Measurements from ENCODE around the gene BAHCC1. TPM values are rescaled to one million over a fixed set of nuclear protein-coding genes. Genes with fewer than 3 reads are reported as not detected.

The BAHCC1 gene
- total and polyA plus RNA-seq, 2 of the 4 experiments (the other 2 are of a cell fraction), result 0.36 to 7.8 TPM

DNA sequence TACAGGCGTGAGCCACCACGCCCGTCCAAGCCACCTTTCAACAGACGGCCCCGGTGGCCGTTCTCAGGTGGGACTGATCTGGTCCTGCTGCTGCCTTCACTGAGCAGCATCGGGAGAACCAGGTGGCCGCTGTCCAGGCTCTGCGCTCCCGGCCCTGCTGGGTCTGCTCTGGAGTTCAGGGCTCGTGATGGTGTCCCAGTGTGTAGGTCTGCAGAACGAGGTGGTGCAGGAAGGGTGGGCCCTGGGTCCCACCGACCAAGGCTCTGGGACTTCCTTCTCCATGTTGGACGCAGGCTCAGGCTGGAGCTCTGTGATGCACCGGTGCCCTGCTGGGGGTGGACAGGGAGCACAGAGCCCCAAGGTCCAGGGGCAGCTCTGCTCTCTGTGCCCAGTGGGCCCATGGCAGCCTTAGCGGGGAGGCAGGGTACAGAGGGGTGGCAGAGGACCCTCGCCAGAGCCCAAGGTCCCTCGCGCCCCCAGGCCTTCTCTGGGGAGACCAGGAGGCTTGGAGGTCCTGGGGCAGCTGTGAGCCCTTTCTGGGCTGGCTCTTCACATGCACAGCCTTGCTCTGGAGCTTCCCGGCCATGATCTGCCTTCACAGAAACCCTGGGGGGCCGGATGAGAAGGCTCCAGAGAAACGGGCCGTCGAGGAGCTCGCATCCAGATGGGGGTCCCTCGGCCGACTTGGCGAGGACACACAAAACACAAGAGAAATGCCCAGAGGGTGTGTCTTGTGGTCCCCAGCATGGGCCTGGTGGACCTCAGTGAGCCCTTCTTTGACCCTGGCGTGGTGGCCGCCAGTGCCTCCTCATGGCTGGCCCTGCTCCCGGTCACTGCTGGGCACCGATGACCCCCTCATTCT, 26.9 kb upstream of the BAHCC1 start:
- H3K4me1 ChIP-seq (ENCODE audit: control insufficient read depth, insufficient read depth, low read length), result peaks cover 17% of the 10 kb centered on the region
- no peaks in the 10 kb centered on the region for H3K36me3 ChIP-seq (ENCODE audit: control insufficient read depth, insufficient read depth, low read length)
- ChIA-PET POLR2A (ENCODE audit: unreplicated experiment) (no interaction called here), CTCF (interaction anchor here (0.6 kb wide), 2 partner anchors 115 to 117 kb away, joined by 4 read pairs; no protein-coding TSS in a partner anchor)
- no peak overlapping the region for H3K23ac ChIP-seq (ENCODE audit: low read depth, low read length)
- no peak overlapping the region for H3K4ac ChIP-seq (ENCODE audit: low read depth, low read length)
- no peak overlapping the region; the same call in 1 of the 2 replicates for H2AK5ac ChIP-seq (ENCODE audit: low read depth, low read length)
- intact Hi-C loops (cut with micrococcal nuclease), result no loop called here
- no peak overlapping the region for H3K14ac ChIP-seq (replicated peaks; ENCODE audit: low read depth, low read length)
- H2BK5ac ChIP-seq (ENCODE audit: low read depth, low read length, poor library complexity, severe bottlenecking), result no peak overlapping the region
- no peaks in the 10 kb centered on the region for H4K20me1 ChIP-seq (ENCODE audit: insufficient read depth, low read length)
- no peak overlapping the region for H4K8ac ChIP-seq (ENCODE audit: low read depth in 2 of 2, low read length in 2 of 2)
- BruUV-seq (replicated peaks), result no TSS peak
- H3K4me3 ChIP-seq (ENCODE audit: insufficient read depth, low read depth, low read length), result no peak overlapping the region
- no peak overlapping the region for H2AK9ac ChIP-seq (replicated peaks; ENCODE audit: low read depth, low read length, poor library complexity)
- H2BK20ac ChIP-seq (ENCODE audit: low read depth, low read length), result no peak overlapping the region
- dilution Hi-C loops (cut with HindIII; ENCODE audit: low sequenced_read_pairs, unreplicated experiment), result no loop called here
- ATAC-seq (ENCODE audit: low read depth), result no peak
- H4K5ac ChIP-seq (ENCODE audit: low read depth, low read length), result no peak overlapping the region
- no peak overlapping the region for H3K56ac ChIP-seq (ENCODE audit: extremely low read depth, insufficient read depth, low read length)
- H4K91ac ChIP-seq (ENCODE audit: insufficient read depth, low read depth, low read length), result no peak overlapping the region
- in situ Hi-C loops (cut with MboI; ENCODE audit: low sequenced_read_pairs), result no loop called here
- H3K27ac ChIP-seq (ENCODE audit: insufficient read depth, low read length), result no peak overlapping the region
- no peak overlapping the region for H3K4me2 ChIP-seq (ENCODE audit: low read depth, low read length)
- H3K79me1 ChIP-seq (ENCODE audit: low read depth in 1 of 2, low read length in 2 of 2), result no peaks in the 10 kb centered on the region
- no peak overlapping the region for H3K18ac ChIP-seq (ENCODE audit: low read depth, low read length)
- H2BK15ac ChIP-seq (ENCODE audit: low read depth, low read length), result no peak overlapping the region
- no peak overlapping the region for H3K9ac ChIP-seq (ENCODE audit: low read depth, low read length)
- H3K27me3 ChIP-seq (ENCODE audit: control insufficient read depth, insufficient read depth, low read length), result peaks cover 9% of the 10 kb centered on the region; the same call in 1 of the 2 replicates
- H2AFZ ChIP-seq (replicated peaks; ENCODE audit: low read length, poor library complexity), result no peak overlapping the region
- H3K9me1 ChIP-seq (ENCODE audit: insufficient read depth, low read length), result no peaks in the 10 kb centered on the region
- no peak for DNase-seq
- WGBS, 2 experiments (ENCODE audit: extremely low coverage in 2 of 2, insufficient read length in 1 of 2), result 89% methylated on average over 19 of the region's 32 CpGs; no CpG with 5 or more reads in 1 of the 2 experiments
- H3K9me3 ChIP-seq (ENCODE audit: control insufficient read depth, insufficient read depth, low read length), result no peaks in the 10 kb centered on the region
- H2BK120ac ChIP-seq (ENCODE audit: low read depth, low read length), result no peak overlapping the region
- TF ChIP-seq, protein P1, sequence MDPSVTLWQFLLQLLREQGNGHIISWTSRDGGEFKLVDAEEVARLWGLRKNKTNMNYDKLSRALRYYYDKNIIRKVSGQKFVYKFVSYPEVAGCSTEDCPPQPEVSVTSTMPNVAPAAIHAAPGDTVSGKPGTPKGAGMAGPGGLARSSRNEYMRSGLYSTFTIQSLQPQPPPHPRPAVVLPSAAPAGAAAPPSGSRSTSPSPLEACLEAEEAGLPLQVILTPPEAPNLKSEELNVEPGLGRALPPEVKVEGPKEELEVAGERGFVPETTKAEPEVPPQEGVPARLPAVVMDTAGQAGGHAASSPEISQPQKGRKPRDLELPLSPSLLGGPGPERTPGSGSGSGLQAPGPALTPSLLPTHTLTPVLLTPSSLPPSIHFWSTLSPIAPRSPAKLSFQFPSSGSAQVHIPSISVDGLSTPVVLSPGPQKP (IDR thresholded peaks at IDR 0.05; ENCODE audit: borderline replicate concordance, low read depth, low read length), result no peak
- TF ChIP-seq MXI1 (IDR thresholded peaks at IDR 0.05; ENCODE audit: borderline replicate concordance, low read depth, low read length) (no peak), MAZ (IDR thresholded peaks at IDR 0.05; ENCODE audit: borderline replicate concordance, low read depth, low read length) (no peak), CHD1 (IDR thresholded peaks at IDR 0.05; ENCODE audit: low read depth, low read length) (no peak), CEBPB (IDR thresholded peaks at IDR 0.05; ENCODE audit: low read depth, low read length) (no peak), POLR2A (IDR thresholded peaks at IDR 0.05; ENCODE audit: low read depth, low read length) (no peak), BHLHE40 (IDR thresholded peaks at IDR 0.05; ENCODE audit: low read depth, low read length) (no peak), FOS (IDR thresholded peaks at IDR 0.05; ENCODE audit: low read depth, low read length) (no peak), NFE2L2 (IDR thresholded peaks at IDR 0.05; ENCODE audit: low read depth, low read length) (no peak), RAD21 (IDR thresholded peaks at IDR 0.05; ENCODE audit: low read length) (no peak), RFX5 (IDR thresholded peaks at IDR 0.05; ENCODE audit: low read depth, low read length) (no peak), MAFK (IDR thresholded peaks at IDR 0.05; ENCODE audit: low read depth, low read length) (no peak), RCOR1 (IDR thresholded peaks at IDR 0.05; ENCODE audit: insufficient replicate concordance, low read length) (no peak)
- TF ChIP-seq, protein P2, sequence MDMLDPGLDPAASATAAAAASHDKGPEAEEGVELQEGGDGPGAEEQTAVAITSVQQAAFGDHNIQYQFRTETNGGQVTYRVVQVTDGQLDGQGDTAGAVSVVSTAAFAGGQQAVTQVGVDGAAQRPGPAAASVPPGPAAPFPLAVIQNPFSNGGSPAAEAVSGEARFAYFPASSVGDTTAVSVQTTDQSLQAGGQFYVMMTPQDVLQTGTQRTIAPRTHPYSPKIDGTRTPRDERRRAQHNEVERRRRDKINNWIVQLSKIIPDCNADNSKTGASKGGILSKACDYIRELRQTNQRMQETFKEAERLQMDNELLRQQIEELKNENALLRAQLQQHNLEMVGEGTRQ (IDR thresholded peaks at IDR 0.05; ENCODE audit: low read depth, low read length), result no peak
- TF ChIP-seq, protein P3, sequence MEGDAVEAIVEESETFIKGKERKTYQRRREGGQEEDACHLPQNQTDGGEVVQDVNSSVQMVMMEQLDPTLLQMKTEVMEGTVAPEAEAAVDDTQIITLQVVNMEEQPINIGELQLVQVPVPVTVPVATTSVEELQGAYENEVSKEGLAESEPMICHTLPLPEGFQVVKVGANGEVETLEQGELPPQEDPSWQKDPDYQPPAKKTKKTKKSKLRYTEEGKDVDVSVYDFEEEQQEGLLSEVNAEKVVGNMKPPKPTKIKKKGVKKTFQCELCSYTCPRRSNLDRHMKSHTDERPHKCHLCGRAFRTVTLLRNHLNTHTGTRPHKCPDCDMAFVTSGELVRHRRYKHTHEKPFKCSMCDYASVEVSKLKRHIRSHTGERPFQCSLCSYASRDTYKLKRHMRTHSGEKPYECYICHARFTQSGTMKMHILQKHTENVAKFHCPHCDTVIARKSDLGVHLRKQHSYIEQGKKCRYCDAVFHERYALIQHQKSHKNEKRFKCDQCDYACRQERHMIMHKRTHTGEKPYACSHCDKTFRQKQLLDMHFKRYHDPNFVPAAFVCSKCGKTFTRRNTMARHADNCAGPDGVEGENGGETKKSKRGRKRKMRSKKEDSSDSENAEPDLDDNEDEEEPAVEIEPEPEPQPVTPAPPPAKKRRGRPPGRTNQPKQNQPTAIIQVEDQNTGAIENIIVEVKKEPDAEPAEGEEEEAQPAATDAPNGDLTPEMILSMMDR (conservative IDR thresholded peaks at IDR 0.05; ENCODE audit: low read depth, low read length), result no peak
